Type B pancreatic cell (in vitro differentiated cells): ENCODE data around the gene RASGRP1. TPM values are rescaled to one million over a fixed set of nuclear protein-coding genes. Genes with fewer than 3 reads are reported as not detected.

Experiments used
- DNase-seq: peaks from one replicate; pipeline ENCODE4 v3.0.0; 2021; ENCODE audit warnings: mixed read lengths; ENCODE audit not compliant: unreplicated experiment; ENCODE audit errors: extremely low spot score
- H3K27ac Mint-ChIP-seq: 2 replicates; pipeline ENCODE4 v1.8.0; 2021; ENCODE audit warnings: mild to moderate bottlenecking, mixed read lengths
- H3K27me3 Mint-ChIP-seq: 2 replicates; pipeline ENCODE4 v1.8.0; 2021; ENCODE audit warnings: mixed read lengths
- H3K36me3 Mint-ChIP-seq: 2 replicates; pipeline ENCODE4 v1.8.0; 2021; ENCODE audit warnings: mixed read lengths
- H3K4me1 Mint-ChIP-seq: one replicate; pipeline ENCODE4 v1.8.0; 2021; ENCODE audit warnings: mixed read lengths; ENCODE audit not compliant: unreplicated experiment
- H3K4me3 Mint-ChIP-seq: 2 replicates; pipeline ENCODE4 v1.8.0; 2021; ENCODE audit warnings: mild to moderate bottlenecking, mixed read lengths
- H3K9me3 Mint-ChIP-seq: 2 replicates; pipeline ENCODE4 v1.8.0; 2021; ENCODE audit warnings: mixed read lengths
- total RNA-seq: library from RNA; stranded (reverse); gene quantifications from 2 replicates; pipeline ENCODE4 v1.2.1, GENCODE V29; 2021; ENCODE audit warnings: low replicate concordance
- TF ChIP-seq, protein P1 (sequence below): fragments of 200-600 bp; sonication (generic); conservative IDR thresholded peaks from 2 replicates; pipeline ENCODE4 v1.5.0; 2021; ENCODE audit warnings: antibody characterized with exemption, mild to moderate bottlenecking

RASGRP1 gene
- total RNA-seq, 1 donor from 2014 or later = 3.0 TPM

DNA sequence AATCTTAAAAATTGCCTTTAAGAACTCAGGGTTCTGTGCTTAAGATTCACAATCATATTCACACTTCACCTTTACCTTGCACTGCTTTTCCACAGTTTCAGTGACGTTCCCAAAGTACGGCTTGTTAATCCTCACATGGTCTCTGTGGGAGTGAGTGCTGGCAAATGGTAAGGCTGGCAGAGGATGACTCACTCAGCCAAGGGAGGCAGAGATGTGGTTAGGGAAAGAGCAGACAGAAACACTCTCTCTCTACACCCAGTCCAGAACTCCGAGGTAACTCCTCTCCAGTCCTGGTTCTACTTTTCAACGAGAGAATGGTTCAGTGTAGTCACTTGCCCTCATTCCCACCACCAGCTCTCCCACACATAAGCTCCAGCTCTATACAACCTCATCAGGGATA lies 33.1 kb downstream of the RASGRP1 start:
- Mint-ChIP-seq H3K27me3 (peaks cover 3% of the 10 kb centered on the region), H3K4me3 (no peak overlapping the region), H3K36me3 (no peaks in the 10 kb centered on the region), H3K27ac (no peak overlapping the region), H3K4me1 (no peaks in the 10 kb centered on the region), H3K9me3 (no peaks in the 10 kb centered on the region)
- TF ChIP-seq, protein P1, sequence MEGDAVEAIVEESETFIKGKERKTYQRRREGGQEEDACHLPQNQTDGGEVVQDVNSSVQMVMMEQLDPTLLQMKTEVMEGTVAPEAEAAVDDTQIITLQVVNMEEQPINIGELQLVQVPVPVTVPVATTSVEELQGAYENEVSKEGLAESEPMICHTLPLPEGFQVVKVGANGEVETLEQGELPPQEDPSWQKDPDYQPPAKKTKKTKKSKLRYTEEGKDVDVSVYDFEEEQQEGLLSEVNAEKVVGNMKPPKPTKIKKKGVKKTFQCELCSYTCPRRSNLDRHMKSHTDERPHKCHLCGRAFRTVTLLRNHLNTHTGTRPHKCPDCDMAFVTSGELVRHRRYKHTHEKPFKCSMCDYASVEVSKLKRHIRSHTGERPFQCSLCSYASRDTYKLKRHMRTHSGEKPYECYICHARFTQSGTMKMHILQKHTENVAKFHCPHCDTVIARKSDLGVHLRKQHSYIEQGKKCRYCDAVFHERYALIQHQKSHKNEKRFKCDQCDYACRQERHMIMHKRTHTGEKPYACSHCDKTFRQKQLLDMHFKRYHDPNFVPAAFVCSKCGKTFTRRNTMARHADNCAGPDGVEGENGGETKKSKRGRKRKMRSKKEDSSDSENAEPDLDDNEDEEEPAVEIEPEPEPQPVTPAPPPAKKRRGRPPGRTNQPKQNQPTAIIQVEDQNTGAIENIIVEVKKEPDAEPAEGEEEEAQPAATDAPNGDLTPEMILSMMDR = no peak
- DNase-seq = no peak

DNA sequence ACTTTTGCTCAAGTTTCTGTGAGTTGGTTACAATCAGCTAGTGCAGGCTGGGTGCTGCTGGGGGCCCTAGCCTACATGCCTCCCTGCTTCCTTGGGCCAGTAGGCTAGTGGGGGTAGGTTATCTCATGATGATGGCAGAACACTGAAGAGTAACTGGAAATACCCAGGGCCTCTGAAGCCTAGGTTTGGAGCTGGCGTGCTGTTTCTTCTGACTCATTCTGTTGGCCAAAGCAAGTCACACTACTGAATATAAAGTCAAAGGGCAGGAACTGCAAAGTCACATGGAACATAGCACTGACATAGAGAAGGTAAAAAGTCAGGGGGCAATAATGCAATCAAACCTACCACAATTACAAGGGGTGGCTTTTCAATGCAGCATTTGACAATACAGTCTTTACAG lies 34.5 kb downstream of the RASGRP1 start:
- Mint-ChIP-seq H3K27me3 (peaks cover 3% of the 10 kb centered on the region), H3K9me3 (no peaks in the 10 kb centered on the region), H3K36me3 (no peaks in the 10 kb centered on the region), H3K4me1 (no peaks in the 10 kb centered on the region), H3K4me3 (no peak overlapping the region), H3K27ac (no peak overlapping the region)
- TF ChIP-seq, protein P1 = no peak
- DNase-seq = no peak

DNA sequence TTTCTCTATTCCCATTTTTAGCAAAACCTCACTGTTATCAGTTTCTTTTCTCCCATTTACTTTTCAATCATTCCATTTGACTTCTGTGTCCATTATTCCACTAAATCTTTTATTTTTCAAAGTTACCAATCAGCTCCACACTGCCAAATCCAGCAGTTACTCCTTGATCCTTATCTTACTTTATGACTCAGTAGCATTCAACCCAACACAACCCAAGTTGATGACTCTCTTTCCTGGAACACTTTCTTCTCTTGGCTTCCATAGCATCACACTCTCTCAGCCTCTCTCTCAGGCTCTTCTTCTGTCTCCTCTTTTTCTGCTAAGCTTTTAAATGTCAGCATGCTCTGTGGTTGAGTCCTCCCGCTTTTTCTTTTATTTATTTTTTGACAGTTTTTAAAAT lies 36.3 kb downstream of the RASGRP1 start:
- H3K4me3 Mint-ChIP-seq = no peak overlapping the region
- no peak for DNase-seq
- TF ChIP-seq, protein P1 = no peak
- peaks cover 3% of the 10 kb centered on the region for H3K27me3 Mint-ChIP-seq
- H3K36me3 Mint-ChIP-seq = no peaks in the 10 kb centered on the region
- H3K9me3 Mint-ChIP-seq = no peaks in the 10 kb centered on the region
- H3K27ac Mint-ChIP-seq = no peak overlapping the region
- H3K4me1 Mint-ChIP-seq = no peaks in the 10 kb centered on the region

DNA sequence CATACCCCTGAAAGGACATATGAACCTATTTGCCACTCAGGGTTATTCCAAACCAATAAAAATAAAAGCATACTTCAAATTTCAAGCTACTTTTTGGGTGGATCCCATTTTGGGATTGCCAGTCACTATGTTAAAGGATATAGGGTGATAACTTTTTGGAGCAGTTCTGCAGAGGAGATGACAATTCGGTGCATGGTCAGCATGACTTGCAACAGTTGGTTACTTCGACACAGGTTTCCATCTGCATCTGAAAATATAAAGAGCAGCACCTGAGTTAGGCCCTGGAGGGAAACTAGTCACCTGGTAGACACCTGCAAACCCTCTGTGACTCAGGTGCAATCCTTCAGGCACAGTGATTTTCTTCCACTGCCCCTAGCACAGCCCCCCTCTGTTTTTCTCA lies 38.5 kb downstream of the RASGRP1 start:
- TF ChIP-seq, protein P1 = no peak
- H3K36me3 Mint-ChIP-seq = no peaks in the 10 kb centered on the region
- no peaks in the 10 kb centered on the region for H3K4me1 Mint-ChIP-seq
- no peak overlapping the region for H3K27ac Mint-ChIP-seq
- DNase-seq = no peak
- no peak overlapping the region for H3K4me3 Mint-ChIP-seq
- H3K27me3 Mint-ChIP-seq = no peaks in the 10 kb centered on the region
- no peaks in the 10 kb centered on the region for H3K9me3 Mint-ChIP-seq

DNA sequence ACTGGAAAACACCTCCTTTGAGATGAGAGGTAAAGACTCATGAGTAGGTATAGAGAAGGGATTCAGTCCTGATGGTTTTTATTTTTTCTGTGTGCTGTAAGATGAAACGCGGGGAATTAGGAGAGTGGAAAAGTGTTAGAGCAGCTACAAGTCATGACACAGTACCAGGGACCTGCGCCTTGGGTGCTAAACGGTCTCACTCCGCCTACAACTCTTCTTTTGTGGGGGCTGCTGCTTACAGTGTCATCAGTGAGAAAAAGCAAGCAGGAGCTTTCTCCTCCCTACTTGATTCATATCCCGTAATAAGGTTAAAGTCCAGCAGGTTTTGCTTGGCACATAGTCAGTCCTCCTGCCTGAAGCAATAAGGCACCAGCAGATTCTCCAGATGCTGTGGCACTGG lies 39.1 kb downstream of the RASGRP1 start:
- no peaks in the 10 kb centered on the region for H3K27me3 Mint-ChIP-seq
- no peaks in the 10 kb centered on the region for H3K9me3 Mint-ChIP-seq
- TF ChIP-seq, protein P1 = no peak
- no peak overlapping the region for H3K27ac Mint-ChIP-seq
- H3K4me1 Mint-ChIP-seq = no peaks in the 10 kb centered on the region
- H3K4me3 Mint-ChIP-seq = no peak overlapping the region
- no peak for DNase-seq
- no peaks in the 10 kb centered on the region for H3K36me3 Mint-ChIP-seq

DNA sequence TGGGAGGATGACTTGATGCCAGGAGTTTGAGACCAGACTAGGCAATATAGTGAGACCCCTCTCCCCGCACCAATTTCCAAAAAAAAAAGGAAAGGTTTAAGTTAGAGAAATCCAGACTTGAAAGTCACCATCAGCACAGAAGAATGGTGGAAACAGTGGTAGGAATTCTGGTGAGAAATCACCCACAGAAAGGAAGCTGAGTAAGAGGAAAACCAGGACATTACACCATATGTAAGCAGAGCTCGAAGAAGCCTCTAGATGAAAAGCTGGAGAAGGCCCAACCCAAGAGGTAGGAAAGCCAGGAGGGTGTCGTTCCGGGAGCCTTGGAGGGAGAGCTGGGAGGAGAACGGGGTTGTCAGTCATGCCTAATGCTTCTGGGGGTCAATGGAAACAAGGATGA lies 40.5 kb downstream of the RASGRP1 start:
- H3K27ac Mint-ChIP-seq = no peak overlapping the region
- no peak for DNase-seq
- H3K4me1 Mint-ChIP-seq = no peaks in the 10 kb centered on the region
- no peak overlapping the region for H3K4me3 Mint-ChIP-seq
- no peaks in the 10 kb centered on the region for H3K9me3 Mint-ChIP-seq
- no peaks in the 10 kb centered on the region for H3K36me3 Mint-ChIP-seq
- TF ChIP-seq, protein P1 = no peak
- H3K27me3 Mint-ChIP-seq = no peaks in the 10 kb centered on the region
